ENCODE data around the gene RANGRF. TPM values are rescaled to one million over a fixed set of nuclear protein-coding genes. Genes with fewer than 3 reads are reported as not detected.

The RANGRF gene
- 12.0 TPM for total RNA-seq

GRCh38 chr17:8288336-8289102 lies at the start of gene RANGRF:
RANGRF (plus strand) TSS chr17:8288670; CDS start chr17:8288789, 119 bp downstream.

GRCh38 chr17:8248751-8249607 lies 39.5 kb upstream of the RANGRF start, which contains the start of gene PFAS:
PFAS (plus strand) TSS chr17:8249289; CDS start chr17:8253938, 4,649 bp downstream.

GRCh38 chr17:8339540-8339939 lies 51.1 kb downstream of the RANGRF start, which contains the start of gene ODF4:
ODF4 (plus strand) TSS chr17:8339840; CDS start chr17:8340052, 212 bp downstream.

Other genes starting within 250 kb of the RANGRF start
- 0.27 TPM for gene ALOX15B, start 249.6 kb upstream of the RANGRF start, total RNA-seq
- gene ALOX12B, start 201.0 kb upstream of the RANGRF start, total RNA-seq = 0.99 TPM
- not detected for gene ALOXE3, start 170.2 kb upstream of the RANGRF start, total RNA-seq
- gene HES7, start 164.6 kb upstream of the RANGRF start, total RNA-seq = not detected
- 75.9 TPM for gene PER1, start 136.3 kb upstream of the RANGRF start, total RNA-seq
- 47.6 TPM for gene VAMP2, start 125.7 kb upstream of the RANGRF start, total RNA-seq
- gene TMEM107, start 112.3 kb upstream of the RANGRF start, total RNA-seq = 34.0 TPM
- gene BORCS6, start 98.5 kb upstream of the RANGRF start, total RNA-seq = 8.2 TPM
- 16.6 TPM for gene AURKB, start 78.1 kb upstream of the RANGRF start, total RNA-seq
- gene CTC1, start 40.6 kb upstream of the RANGRF start, total RNA-seq = 30.5 TPM
- 26.1 TPM for gene PFAS, start 39.4 kb upstream of the RANGRF start, total RNA-seq
- gene SLC25A35, start 6.7 kb downstream of the RANGRF start, total RNA-seq = 1.0 TPM
- 7.3 TPM for gene ARHGEF15, start 21.6 kb downstream of the RANGRF start, total RNA-seq
- not detected for gene ODF4, start 51.2 kb downstream of the RANGRF start, total RNA-seq
- 2,784 TPM for gene RPL26, start 94.5 kb downstream of the RANGRF start, total RNA-seq
- gene RNF222, start 109.2 kb downstream of the RANGRF start, total RNA-seq = not detected
- 60.3 TPM for gene NDEL1, start 147.2 kb downstream of the RANGRF start, total RNA-seq